Renal pelvis (tissue), 4 donors: ENCODE measurements around the gene HABP2. TPM values are rescaled to one million over a fixed set of nuclear protein-coding genes. Genes with fewer than 3 reads are reported as not detected.

Source experiments
- DNase-seq: peaks from one replicate; pipeline ENCODE4 v3.0.0-alpha.2; 2013
- polyA plus RNA-seq, 3 donors: library from polyadenylated mRNA; unstranded; fragments of 120-200 nt; gene quantifications; one replicate each; pipeline ENCODE4 v1.2.1, GENCODE V29; 2013; ENCODE audit not compliant: insufficient read length in 3 of 3

The HABP2 gene
- polyA plus RNA-seq, 3 donors: 0.40 to 0.73 (median 0.52) TPM

DNA sequence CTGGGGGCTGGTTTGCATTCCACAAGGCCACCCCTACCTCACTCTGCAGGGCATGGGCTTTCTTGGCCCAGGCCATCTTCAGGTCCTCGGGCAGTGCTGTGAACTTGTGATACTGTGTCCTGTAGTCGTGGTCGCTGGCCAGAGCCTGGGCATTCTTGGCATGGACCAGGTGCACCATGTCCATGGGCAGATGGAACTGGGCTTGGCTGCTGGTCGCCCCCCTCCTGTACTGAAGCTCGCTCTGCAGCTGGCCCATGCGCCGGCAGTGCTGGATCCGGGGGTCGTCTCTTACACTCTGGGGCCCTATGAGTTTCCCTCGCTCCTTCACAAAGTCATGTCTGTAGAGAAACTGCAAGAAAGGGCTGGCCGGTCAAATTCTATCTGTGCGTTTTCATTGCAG, 51.7 kb downstream of the HABP2 start:
- DNase-seq: no peak

DNA sequence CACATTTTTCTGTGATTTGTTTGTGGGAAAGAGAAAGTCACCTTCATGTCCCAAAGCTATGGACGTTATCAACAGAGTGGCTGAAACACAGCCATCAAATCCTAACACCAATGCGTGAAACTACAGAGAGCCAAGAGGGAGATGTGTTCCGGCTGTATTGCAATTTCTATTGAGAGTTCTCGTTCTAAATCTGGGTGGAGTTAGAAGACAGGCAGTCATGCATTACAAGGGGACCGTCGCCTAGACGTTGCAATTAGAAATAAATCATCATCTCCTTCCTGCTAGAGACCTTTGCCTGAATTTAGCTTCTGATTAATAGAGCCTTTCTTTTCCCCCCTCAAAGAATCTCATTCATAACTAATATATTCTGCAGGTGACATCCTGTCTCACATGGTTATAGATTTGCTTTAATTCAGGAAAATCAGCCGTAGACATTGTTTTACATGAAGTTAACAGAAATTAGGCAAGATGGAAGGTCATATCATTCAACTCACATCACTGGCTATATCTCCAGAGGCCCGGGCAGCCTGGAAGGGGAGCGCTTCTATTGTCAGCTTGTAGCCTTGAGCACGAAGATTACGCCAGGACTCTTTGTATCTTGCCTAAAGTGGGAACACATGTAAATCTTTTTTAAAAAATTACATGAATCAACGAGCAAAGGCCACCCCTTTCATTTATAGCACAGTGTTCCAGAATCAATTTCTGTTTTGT, 52.6 kb downstream of the HABP2 start:
- no peak for DNase-seq

DNA sequence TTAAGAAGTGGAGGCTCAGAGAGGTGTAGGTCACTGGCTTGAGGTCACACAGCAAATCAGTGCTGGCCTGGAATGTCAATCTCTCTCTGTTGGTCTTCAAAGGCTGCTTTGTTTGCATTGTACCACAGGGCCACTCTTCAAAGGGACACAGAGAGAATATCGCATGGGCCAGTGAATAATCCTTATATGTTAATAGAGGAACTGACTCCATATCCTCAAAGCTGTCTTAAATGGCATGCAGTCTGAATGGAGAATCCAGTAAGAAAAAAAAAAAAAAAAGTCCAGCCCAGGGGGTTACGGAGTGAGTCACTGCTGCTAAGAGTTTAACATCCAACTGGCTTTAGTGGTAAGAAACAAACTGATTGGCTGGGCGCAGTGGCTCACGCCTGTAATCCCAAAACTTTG, 56.9 kb downstream of the HABP2 start:
- no peak for DNase-seq

DNA sequence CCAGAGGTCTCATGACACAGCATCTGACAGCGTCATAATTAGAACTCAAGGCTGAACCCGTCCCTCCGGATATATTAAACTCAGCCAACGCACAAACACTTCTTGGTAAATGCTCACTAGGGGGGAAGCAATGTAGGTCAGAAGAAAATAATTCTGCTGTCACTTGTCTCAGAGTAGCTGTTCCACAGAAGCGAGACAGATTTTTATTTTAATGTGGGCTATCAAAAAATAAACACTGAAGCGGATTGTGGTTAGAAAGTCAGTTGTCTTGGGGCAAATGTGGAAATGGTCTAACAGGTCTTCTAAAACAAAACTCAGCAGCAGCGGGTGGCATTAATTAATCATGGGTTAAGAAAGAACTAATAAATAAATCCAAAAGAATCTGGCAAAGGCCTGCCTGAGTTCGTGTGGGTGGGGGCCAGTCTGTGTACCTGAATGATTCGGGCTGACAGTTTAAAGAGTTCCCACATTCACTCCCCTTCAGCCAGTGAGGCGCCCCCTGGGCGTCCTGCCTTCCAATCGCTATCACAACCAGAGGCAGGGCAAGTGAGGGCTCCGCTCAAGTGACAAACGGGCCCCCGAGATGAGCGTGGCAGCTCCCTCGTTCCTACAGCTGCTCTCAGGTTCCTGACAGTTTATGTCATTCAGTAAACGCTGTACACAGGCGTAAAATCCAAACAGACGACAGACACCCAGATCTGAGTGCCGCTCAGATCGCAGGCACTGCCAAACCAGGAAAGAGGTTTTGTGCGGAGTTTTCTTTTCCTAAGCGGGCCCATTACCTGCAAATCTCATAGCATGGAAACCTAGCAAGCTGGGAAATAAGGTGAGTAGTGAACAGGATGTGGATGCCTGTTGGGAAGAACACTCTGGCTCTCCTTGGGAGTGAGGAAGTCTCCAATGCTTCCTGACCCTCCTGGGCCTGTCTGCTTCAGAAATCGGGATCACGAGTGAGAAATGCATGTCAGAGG, 58.1 kb downstream of the HABP2 start:
- no peak for DNase-seq

DNA sequence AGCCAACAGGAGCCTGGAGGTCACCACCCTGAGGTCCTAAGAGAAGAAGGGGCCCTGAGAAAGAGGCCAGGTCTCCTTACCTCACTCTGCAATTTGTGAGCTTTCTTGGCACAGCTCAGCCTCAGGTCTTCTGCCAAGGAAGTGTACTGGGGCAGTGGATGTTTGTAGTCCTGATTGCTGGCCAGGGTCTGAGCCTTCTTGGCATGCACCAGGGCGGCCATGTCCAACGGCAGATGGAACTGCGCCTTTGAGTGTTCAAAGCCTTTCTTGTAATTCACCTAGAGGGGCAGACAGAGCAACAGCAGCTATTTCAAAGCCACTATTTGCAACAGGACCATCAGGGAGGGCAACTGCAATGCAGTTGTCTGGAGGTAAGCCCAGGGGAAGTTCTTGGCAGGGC, 59.3 kb downstream of the HABP2 start:
- DNase-seq: no peak

DNA sequence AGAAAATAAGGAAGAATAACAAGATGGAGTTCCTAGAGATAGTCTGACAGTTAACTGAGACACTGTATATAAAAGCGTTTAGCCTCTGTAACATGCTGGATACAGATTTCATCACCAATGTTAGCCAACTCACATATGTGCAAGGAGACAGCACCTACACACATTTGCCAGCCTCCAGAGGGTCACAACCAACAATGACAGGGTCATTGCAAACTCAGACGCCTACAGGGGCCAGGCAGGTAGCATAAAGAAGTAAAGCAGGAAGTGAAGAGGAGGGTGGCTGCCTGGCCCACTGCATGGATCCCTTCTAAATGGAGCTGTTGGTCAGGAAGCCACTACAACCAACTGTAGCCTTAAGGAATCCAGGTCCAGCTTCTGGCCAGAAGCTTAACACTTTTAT, 60.6 kb downstream of the HABP2 start:
- DNase-seq: no peak

DNA sequence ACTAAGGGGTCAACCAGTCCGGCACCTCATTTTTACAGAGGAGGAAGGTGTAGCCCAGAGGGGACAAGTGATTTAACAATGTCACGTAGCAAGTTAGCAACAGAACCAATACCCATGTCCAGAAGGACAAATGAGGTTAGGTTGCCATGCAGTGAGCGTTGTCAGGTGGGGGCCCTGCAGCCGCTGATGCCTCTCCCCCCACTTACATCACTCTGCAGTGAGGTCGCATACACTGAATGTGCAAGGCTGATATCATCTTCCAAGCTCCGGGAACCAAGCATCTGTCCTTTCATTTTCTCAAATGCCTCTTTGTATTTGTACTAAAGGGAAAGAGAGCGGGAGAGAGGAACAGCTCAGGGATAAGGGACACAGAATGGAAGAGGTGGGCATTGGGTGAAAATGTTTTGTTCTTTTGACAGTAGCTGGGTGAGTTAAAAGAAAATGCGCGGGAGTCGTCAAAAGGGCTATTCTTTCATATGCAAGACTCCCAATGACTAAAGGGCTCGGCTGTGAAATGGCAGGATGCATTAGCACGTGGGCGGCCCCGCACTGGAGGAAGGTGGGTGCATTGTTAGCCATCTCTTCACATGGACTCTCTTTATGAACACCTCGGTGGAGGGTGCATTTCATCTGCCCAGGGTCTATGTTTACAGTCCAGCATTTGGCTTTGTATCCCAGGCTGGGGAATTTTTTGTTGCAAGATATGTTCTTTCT, 61.3 kb downstream of the HABP2 start:
- no peak for DNase-seq

DNA sequence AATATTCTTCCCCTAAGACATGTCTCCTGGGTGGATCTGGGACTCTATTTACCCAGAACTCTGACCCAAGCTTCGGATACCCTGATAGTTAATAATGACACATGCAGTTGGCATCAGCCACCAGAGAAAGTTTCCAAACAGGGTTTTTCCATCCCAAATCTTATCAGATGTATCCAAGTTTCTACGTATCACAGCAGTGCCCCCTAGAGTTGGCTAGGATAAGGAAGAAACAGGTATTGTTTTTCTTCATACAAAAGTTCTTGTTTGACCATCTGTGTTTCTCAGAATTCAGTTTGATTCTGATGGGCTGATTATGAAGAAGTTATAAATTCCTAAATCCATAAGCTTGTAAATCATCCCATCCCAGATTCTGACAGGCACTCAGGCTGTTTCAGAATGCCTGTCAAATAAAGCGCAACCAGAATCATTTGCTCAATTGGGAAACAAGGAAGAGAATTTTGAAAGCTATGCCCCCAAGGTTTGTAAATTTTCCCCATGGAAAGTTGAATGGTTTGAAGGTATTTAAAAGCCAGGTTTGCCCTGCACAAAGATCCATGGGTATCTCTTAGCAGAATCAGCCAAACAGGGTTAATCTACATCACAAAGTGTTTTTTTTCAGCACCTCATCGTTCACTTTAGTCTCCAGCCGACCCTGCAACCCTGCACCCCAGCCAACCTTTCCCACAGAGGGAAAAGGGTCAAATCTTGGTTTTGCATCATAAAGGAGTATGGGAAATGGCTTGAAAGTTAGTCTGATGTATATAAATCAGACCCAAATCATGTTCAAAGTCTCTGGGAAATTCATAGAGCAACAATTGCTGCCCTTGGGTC, 63.6 kb downstream of the HABP2 start:
- DNase-seq: no peak

DNA sequence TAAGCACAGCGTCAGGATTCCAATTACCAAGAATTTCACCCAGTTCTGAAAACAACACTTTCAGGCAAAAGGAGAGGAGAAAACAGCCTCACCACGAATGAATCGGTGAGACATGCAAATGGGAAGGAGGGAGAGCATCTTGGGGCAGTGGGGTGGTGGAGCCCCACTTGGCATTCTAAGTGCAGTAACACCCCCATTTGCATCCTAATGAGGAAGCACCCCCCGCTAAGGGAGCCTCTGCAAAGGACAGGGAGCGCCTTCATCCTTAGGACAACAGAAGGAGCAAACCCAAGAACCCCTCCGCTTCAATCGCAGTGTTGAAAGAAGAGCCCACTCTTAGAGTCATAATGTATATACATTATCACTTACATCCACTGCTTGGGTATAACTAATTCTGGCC, 64.2 kb downstream of the HABP2 start:
- DNase-seq: no peak

DNA sequence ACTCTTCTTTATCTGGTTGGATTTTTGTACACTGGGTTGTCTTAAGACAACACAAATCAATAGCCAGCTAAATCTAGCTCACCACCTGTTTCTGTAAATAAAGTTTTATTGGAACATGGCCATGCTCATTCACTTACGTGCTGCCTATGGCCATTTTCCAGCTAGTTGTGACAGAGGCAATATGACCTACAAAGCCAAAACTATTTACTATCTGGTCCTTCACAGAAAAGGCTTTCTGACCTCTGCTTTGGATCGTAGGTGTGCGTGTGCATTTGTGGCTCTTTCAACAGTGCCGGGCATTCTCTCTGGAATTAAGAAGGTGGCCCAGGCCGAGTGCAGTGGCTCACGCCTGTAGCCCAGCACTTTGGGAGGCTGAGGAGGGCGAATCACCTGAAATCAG, 65.5 kb downstream of the HABP2 start:
- DNase-seq: no peak

DNA sequence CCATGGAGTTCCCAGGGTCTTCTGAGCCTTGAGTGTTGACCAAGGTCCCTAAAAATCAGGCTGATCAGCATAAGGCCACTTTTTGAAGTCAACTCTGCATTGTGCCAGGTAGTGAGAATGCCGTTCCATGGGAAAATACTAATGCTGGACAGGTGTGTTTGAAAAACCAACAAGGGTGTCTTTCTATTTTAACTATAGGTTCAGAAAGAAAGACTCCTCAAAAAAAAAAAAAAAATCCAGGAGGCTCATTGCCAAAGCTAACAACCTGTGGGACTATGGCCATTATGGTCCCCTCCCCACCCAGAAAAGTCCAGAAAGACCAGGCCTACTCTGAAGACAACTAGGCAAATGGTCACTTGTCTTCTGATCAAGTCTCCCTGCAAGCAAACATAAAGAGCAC, 66.5 kb downstream of the HABP2 start:
- no peak for DNase-seq

DNA sequence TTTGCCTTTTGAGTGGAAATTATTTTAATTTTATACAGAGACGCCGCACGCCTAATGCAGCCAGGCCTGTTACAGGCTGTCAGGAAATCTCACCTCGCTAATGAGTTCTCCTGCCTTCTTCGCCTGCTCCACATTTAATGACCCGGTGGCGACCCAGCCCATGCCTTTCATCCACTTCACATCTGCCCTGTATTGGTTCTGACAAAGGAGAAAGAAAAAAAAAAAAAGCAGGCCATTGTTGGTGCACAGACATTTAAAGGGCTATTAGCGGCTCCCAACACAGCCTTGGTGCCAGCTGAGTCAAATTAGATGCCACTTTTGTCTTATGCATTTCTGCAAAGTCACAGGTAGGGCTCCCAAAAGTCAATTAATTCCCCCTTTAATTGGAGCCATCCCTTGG, 67.7 kb downstream of the HABP2 start:
- DNase-seq: no peak

DNA sequence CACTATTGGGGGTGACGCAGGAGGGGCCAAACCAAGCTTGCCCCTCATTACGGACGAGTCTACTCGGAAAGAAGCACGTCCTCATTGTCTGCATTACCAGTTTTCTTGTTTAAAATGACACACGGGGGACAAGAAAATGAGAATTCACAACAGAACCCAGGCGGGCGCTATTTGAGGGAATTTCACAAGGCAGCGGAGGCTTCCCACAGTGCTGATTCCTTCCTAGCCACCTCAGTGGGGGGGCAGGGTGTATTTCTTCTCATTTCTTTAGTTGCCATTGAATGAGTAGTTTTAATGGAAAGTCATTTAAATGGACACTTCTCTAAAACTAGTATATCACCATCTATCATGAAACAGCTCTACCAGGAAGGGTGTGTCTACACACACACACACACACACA, 68.1 kb downstream of the HABP2 start:
- no peak for DNase-seq

DNA sequence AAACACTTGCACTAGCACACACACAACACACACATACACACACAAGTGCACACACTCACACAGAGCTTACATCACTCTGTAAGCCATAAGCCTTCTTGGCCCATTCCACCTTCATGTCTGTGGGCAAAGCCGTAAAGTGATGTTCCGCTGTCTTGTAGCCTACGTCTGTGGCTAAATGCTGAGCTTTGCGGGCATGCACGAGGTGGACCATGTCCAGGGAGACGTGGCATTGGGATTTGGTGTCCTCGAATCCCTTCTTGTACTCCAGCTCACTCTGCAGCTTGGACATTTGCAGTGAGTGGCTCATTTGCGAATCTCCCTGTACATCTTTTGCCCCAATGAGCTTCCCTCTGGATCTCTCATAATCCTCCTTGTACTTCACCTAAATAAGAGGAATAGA, 68.9 kb downstream of the HABP2 start:
- no peak for DNase-seq

DNA sequence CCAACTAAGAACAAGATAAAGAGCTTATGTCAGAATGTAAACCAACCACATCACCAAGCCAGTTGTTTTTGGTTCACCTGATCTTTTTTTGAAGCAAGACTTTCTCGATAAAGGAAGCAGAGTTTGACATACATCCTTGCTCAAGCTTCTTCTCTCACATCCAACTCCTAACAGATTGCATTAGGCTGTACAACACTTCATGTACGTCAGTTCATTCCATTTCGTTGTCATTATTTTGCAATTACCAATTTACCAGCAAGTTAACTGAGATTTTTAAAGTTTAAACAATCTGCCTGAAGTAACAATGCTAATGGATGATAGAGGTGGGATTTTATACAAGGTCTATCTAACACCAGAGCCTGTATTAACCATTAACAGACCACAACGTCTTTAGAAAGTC, 70.0 kb downstream of the HABP2 start:
- DNase-seq: no peak

DNA sequence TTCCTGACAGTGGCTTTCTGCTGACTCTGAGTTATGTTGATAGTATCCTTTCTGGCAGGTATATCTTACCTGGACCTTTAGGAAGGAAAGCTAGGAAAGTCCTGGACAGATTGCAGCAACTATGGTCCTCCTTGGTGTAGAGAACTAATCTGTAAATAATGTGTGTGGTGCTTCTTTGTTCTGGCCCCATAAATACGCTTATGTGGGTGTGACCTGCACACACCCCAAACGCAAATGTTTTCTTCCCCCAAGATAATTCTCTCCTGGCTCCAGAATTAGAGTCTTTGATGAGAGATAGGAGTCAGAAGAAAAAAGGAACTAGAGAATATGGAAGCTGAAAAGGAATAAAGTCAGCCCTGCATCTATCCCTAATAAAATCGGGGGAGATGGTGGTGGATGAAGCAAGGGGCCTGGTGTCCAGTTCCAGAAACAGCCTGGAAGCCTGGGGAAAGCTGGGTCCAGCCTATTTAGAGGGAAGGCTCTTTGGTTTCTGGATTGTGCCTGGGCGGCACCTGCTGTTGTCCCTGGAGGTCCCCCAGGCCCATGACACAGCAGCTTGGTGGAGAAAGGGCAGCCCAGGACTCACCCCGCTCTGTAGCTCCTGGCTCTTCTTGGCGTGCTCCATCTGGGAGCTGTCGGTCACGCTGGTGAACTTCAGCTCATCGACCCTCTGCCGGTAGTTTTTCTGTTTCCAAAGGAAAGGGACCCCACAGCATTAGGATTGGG, 72.8 kb downstream of the HABP2 start:
- DNase-seq: no peak

DNA sequence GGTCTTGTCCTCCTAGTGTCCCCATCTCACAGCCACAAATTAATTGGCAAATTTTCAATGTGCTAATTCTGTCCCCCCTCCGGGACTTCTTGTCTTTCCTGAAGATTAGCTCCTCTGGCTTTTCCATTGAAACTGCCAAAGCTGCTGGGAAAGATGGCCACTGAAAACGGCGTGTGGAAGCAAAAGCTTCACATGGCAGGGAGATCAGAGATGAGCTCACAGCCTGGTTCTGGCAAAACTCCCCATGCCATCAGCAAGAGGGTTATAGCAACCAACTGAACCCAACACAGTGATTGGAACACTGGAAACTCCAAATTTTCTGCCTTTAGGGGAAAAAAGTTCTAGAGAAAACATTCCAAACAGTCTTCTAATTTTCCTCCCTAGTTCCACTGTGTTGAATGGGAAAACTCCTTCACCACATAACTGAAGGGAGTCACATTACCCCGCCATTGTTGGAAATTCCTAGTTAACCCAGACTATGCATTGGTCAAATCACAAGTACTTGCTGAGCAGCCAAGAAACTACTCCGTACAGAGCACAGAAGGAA, 74.0 kb downstream of the HABP2 start:
- DNase-seq: no peak

DNA sequence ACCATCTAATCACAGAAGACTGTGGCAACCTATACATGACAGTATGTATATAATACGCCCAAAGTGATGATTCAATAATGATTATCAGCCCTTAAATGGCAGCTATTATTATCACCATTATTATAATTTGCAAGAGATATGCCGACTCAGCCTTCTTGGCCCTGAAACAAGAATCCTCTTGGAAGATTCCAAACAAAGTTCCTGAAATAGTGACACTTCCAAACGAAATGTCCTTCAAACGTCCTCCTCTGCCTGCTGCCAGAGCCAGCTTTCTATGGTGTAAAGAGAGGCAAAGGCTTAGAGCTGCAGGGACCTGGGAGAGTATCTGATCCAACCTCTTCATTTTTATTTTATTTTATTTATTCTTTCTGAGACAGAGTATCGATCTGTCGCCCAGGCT, 75.0 kb downstream of the HABP2 start:
- DNase-seq: no peak

DNA sequence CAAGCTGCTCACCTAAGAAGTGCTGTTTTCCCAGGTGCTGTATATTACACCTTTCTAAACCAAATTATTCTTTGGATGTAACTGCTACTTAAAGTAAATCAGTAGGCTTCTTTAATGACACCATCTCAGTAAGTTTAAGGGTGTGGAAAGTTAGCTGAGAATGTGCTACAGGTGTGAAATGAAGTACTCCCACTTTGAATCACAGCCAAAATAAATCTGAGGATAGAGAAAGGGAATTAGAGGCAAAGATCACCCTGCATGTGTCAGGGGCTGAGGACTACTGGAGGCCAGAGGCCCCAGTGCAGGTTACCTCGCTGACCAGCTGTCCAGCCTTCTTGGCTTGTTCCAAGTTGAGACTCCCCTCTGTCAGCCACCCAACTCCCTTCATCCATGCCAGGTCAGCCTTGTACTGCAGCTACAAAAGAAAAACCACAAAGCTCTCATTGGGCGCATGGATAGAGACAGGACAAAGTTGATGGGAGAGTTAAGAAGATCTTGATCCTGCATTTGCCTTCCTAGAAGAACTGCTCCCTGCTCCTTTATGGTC, 75.8 kb downstream of the HABP2 start:
- no peak for DNase-seq

DNA sequence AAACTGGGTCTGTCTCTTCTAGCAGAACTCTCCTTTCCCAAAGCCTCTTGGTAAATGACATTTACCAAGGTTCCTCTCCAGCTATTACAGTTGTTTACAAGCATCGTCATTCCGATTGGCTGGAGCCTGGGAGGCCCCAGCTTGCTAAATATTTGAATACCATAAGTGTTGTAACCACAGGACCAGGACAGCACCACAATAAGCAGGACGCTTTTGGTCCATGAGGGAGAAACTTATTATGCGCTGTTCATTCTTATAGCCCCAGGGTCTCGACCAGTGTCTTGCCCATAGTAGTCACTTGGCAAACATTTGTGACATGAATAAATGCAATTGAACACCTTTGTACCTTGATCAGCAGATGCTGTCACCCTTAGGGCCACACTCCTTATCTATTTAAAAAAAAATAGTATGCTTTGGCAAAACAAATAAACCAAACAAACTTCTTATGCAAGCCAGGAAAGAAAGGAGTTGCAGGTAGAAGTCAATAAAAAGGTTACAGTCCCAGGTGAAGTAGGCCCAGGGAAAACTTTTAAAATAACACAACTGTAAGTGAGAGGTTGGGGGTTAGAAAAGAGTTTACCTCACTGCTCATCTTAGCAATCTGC, 78.2 kb downstream of the HABP2 start:
- no peak for DNase-seq
